ENCODE results near the gene ZNF280C. TPM values are rescaled to one million over a fixed set of nuclear protein-coding genes. Genes with fewer than 3 reads are reported as not detected.

ZNF280C gene
- total RNA-seq, 1 donor from 2014 or later, result 0.79 TPM

- TF ChIP-seq CTCF (IDR thresholded peaks at IDR 0.05; ENCODE audit: insufficient read depth, low read length, severe bottlenecking), result no peak
- FAIRE-seq (no peak), DNase-seq (ENCODE audit: low read depth) (no peak)
These were observed 71.2 kb downstream of the ZNF280C start for GRCh38 chrX:130197464-130197863.

GRCh38 chrX:130196466-130196865, 72.2 kb downstream of the ZNF280C start:
- Histone ChIP-seq H3K27me3 (ENCODE audit: control insufficient read depth, insufficient read depth, low read length) (no peaks in the 10 kb centered on the region), H3K36me3 (ENCODE audit: control insufficient read depth, insufficient read depth, low read length) (no peaks in the 10 kb centered on the region), H3K4me3 (ENCODE audit: low read depth, low read length) (no peak overlapping the region)
- DNase-seq (ENCODE audit: low read depth) (no peak), FAIRE-seq (no peak)
- no peak for TF ChIP-seq CTCF (IDR thresholded peaks at IDR 0.05; ENCODE audit: insufficient read depth, low read length, severe bottlenecking)

More at GRCh38 chrX:130197464-130197863, 71.2 kb downstream of the ZNF280C start:
- Histone ChIP-seq H3K27me3 (ENCODE audit: control insufficient read depth, insufficient read depth, low read length) (no peaks in the 10 kb centered on the region), H3K4me3 (ENCODE audit: low read depth, low read length) (no peak overlapping the region), H3K36me3 (ENCODE audit: control insufficient read depth, insufficient read depth, low read length) (no peaks in the 10 kb centered on the region)

- no peak for DNase-seq (ENCODE audit: low read depth)
- no peaks in the 10 kb centered on the region for H3K36me3 ChIP-seq (ENCODE audit: control insufficient read depth, insufficient read depth, low read length)
- no peak for FAIRE-seq
- no peak overlapping the region for H3K4me3 ChIP-seq (ENCODE audit: low read depth, low read length)
- H3K27me3 ChIP-seq (ENCODE audit: control insufficient read depth, insufficient read depth, low read length), result no peaks in the 10 kb centered on the region
- no peak for TF ChIP-seq CTCF (IDR thresholded peaks at IDR 0.05; ENCODE audit: insufficient read depth, low read length, severe bottlenecking)
These were observed 77.9 kb downstream of the ZNF280C start for GRCh38 chrX:130190801-130191200.

GRCh38 chrX:130186651-130187050, 82.0 kb downstream of the ZNF280C start:
- FAIRE-seq (no peak), DNase-seq (ENCODE audit: low read depth) (no peak)
- no peak for TF ChIP-seq CTCF (IDR thresholded peaks at IDR 0.05; ENCODE audit: insufficient read depth, low read length, severe bottlenecking)
- no peak overlapping the region for H3K4me3 ChIP-seq (ENCODE audit: low read depth, low read length)
- H3K36me3 ChIP-seq (ENCODE audit: control insufficient read depth, insufficient read depth, low read length), result no peaks in the 10 kb centered on the region
- H3K27me3 ChIP-seq (ENCODE audit: control insufficient read depth, insufficient read depth, low read length), result no peaks in the 10 kb centered on the region

GRCh38 chrX:130184857-130185256, 83.8 kb downstream of the ZNF280C start:
- Histone ChIP-seq H3K27me3 (ENCODE audit: control insufficient read depth, insufficient read depth, low read length) (no peaks in the 10 kb centered on the region), H3K4me3 (ENCODE audit: low read depth, low read length) (no peak overlapping the region), H3K36me3 (ENCODE audit: control insufficient read depth, insufficient read depth, low read length) (no peaks in the 10 kb centered on the region)
- TF ChIP-seq CTCF (IDR thresholded peaks at IDR 0.05; ENCODE audit: insufficient read depth, low read length, severe bottlenecking), result no peak
- FAIRE-seq, result no peak
- DNase-seq (ENCODE audit: low read depth), result no peak

GRCh38 chrX:130184168-130184567, 84.5 kb downstream of the ZNF280C start:
- DNase-seq (ENCODE audit: low read depth) (no peak), FAIRE-seq (no peak)
- Histone ChIP-seq H3K4me3 (ENCODE audit: low read depth, low read length) (no peak overlapping the region), H3K27me3 (ENCODE audit: control insufficient read depth, insufficient read depth, low read length) (no peaks in the 10 kb centered on the region), H3K36me3 (ENCODE audit: control insufficient read depth, insufficient read depth, low read length) (no peaks in the 10 kb centered on the region)
- TF ChIP-seq CTCF (IDR thresholded peaks at IDR 0.05; ENCODE audit: insufficient read depth, low read length, severe bottlenecking), result no peak
